Mucosa of descending colon (tissue), 3 donors: ENCODE measurements around the gene LRRC28. TPM values are rescaled to one million over a fixed set of nuclear protein-coding genes. Genes with fewer than 3 reads are reported as not detected.

Source experiments
- ATAC-seq: fragments of 200-7000 bp; cut with Tn5 transposase; one replicate; pipeline ENCODE4 v1.9.1; 2020; ENCODE audit warnings: mild to moderate bottlenecking, moderate library complexity
- DNase-seq, 3 donors: peaks; one replicate each; pipeline ENCODE4 v3.0.0-alpha.2; 2020
- H3K36me3 ChIP-seq: fragments of 200-600 bp; one replicate; pipeline ENCODE4 v1.8.0; 2021; ENCODE audit warnings: low read depth, mild to moderate bottlenecking
- H3K4me1 ChIP-seq: fragments of 200-600 bp; one replicate; pipeline ENCODE4 v1.8.0; 2021; ENCODE audit warnings: low read depth, mild to moderate bottlenecking
- H3K4me3 ChIP-seq: fragments of 200-600 bp; one replicate; pipeline ENCODE4 v1.8.0; 2021; ENCODE audit warnings: mild to moderate bottlenecking
- H3K9me3 ChIP-seq: fragments of 200-600 bp; one replicate; pipeline ENCODE4 v1.8.0; 2021; ENCODE audit warnings: mild to moderate bottlenecking
- CTCF ChIP-seq: fragments of 200-600 bp; IDR thresholded peaks from one replicate; pipeline ENCODE4 v1.8.0; 2022; ENCODE audit warnings: antibody characterized with exemption, mild to moderate bottlenecking
- intact Hi-C, 2 donors: fragments of 100-400 bp; cut with DNase I in 1 of 2; cut with micrococcal nuclease in 1 of 2; formaldehyde crosslinking; loops; one replicate each; pipeline versions ENCODE4 v1.11.0 to v1.11.1; 2022; cut with DNase I, micrococcal nuclease
- total RNA-seq, 3 donors: library from RNA; stranded (reverse); fragmentation: NEBNext Ultra II Directional in 2 of 3; extraction: Animal tissue kit (Norgen Biotek cat#: 25700) in 2 of 3; gene quantifications; one replicate each; pipeline versions ENCODE4 v1.2.1 to v1.2.4, GENCODE V29; 2021 to 2023
- donor health status: DM: no; HTN: no; CAD: no; lungs with moderate emphysema.
- donor health status: DM: no; HTN: no; CAD: no.
- donor health status: DM: no; HTN: yes; CAD: no.

The LRRC28 gene
- total RNA-seq, 3 donors from 2014 or later = 26.0 to 41.6 (median 27.7) TPM

GRCh38 chr15:99431661-99432091 is 180.4 kb downstream of the LRRC28 start:
- peaks cover 32% of the 10 kb centered on the region for H3K4me1 ChIP-seq
- intact Hi-C loops = no loop called here
- no peak overlapping the region for H3K4me3 ChIP-seq
- DNase-seq = peak in 2 of 3 donors; percentile 22 to 40
- H3K36me3 ChIP-seq = no peaks in the 10 kb centered on the region
- ATAC-seq = no peak
- H3K9me3 ChIP-seq = no peaks in the 10 kb centered on the region
- no peak for TF ChIP-seq CTCF

- Histone ChIP-seq H3K4me3 (no peak overlapping the region), H3K36me3 (no peaks in the 10 kb centered on the region), H3K9me3 (no peaks in the 10 kb centered on the region), H3K4me1 (peaks cover 32% of the 10 kb centered on the region)
- DNase-seq = peak in 2 of 3 donors; percentile 24 to 50
- intact Hi-C loops = no loop called here
- ATAC-seq = no peak
- no peak for TF ChIP-seq CTCF
These were observed 181.2 kb downstream of the LRRC28 start for GRCh38 chr15:99432271-99433025.

DNA sequence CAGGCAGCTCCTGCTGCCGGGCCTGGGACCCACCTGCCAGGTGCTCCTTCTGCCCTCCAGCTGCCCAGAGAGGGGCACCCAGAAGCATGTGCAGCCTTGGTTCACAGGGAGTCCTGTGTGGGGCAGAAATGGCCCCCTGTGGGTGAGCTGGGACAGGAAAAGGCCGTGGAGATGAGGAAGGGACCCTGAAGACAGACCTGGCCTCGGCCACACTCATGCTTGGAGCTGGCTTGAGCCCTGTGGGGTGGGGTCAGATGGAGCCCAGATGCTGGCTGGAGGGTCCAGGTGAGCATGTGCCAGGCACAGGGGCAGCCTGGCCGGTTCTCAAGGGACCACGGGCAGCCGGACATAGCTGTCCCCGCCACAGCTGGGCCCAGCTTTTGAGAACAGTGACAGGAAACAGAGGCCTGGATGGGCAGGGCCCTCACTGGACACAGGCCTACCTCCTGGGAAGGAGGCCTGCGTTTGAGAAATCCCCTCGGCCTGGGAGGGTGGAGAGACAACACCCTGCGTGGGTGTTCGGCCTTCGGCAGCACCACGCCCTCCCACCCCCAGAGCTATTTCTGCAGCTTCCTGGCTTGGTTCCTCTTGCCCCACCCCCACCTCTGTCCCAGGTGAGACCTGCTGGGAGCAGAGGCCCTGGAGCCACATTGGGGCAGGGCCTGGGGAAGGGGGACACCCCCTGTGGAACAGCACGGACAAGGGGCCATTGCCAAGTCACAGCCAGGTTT is 181.9 kb downstream of the LRRC28 start:
- Histone ChIP-seq H3K9me3 (no peaks in the 10 kb centered on the region), H3K36me3 (no peaks in the 10 kb centered on the region), H3K4me3 (no peak overlapping the region), H3K4me1 (peaks cover 32% of the 10 kb centered on the region)
- ATAC-seq (peak; percentile 39), DNase-seq (peak; percentile 80 to 86 (median 81))
- no peak for TF ChIP-seq CTCF
- intact Hi-C loops = no loop called here

DNA sequence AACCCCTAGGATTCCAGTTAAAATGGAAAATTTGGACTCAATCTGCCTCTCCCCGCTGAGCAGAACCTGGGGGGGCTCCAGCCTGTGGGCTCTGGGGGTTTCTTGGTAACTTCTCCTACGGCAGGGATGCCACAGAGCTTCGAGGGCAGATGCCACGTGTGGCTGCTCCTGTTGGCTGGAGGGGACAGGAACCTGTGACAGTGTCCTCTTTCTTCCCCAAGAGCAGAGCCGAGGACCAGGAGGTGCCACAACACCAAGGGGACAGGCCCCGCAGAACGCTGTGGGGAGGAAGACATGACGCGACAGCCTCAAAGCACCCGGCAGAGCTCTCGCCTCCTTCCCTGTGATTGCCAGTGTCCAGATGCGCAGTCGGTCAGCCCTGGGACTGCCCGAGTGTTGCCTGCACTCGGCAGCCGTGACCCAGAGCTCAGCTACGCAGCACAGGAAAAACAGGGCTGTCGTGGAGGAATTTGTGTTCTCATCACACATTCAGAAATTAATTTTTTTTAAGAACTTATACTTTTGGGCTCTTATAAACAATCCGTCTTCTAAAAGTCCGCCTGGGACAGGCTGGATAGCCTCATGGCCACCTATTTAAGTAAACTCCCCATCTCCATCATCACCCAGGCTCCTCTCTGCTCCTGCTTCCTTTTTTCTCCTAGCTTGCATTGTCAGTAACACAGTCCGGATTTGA is 182.6 kb downstream of the LRRC28 start:
- ATAC-seq (no peak), DNase-seq (no peak)
- TF ChIP-seq CTCF = no peak
- Histone ChIP-seq H3K4me1 (peaks cover 32% of the 10 kb centered on the region), H3K4me3 (no peak overlapping the region), H3K36me3 (no peaks in the 10 kb centered on the region), H3K9me3 (no peaks in the 10 kb centered on the region)
- intact Hi-C loops = no loop called here

- ATAC-seq = no peak
- no peak overlapping the region for H3K4me3 ChIP-seq
- H3K36me3 ChIP-seq = no peaks in the 10 kb centered on the region
- intact Hi-C loops = no loop called here
- no peak for DNase-seq
- H3K9me3 ChIP-seq = no peaks in the 10 kb centered on the region
- peaks cover 32% of the 10 kb centered on the region for H3K4me1 ChIP-seq
- TF ChIP-seq CTCF = no peak
These were observed 183.3 kb downstream of the LRRC28 start for GRCh38 chr15:99434506-99435112.
